H9 (cell line): Measurements from ENCODE around the gene TRIM10. TPM values are rescaled to one million over a fixed set of nuclear protein-coding genes. Genes with fewer than 3 reads are reported as not detected.

Experiments used
- DNase-seq: peaks from one replicate; pipeline ENCODE4 v3.0.0-alpha.2; 2017
- H2AFZ ChIP-seq: one replicate; pipeline ENCODE4 v1.6.1; 2013; ENCODE audit warnings: mild to moderate bottlenecking, low read length, control low read depth, moderate library complexity
- H2AK5ac ChIP-seq: 2 replicates; pipeline ENCODE4 v1.6.1; 2013; ENCODE audit warnings: low read length, control low read depth, mixed read lengths; ENCODE audit not compliant: insufficient read length
- H2BK120ac ChIP-seq: one replicate; pipeline ENCODE4 v1.6.1; 2013; ENCODE audit warnings: low read depth, mild to moderate bottlenecking, low read length, control low read depth, inconsistent platforms; ENCODE audit not compliant: poor library complexity, severe bottlenecking
- H2BK12ac ChIP-seq: 2 replicates; pipeline ENCODE4 v1.6.1; 2013; ENCODE audit warnings: low read length, control low read depth, mixed read lengths, low read depth; ENCODE audit not compliant: insufficient read length
- H2BK15ac ChIP-seq: 2 replicates; pipeline ENCODE4 v1.6.1; 2013; ENCODE audit warnings: low read depth, low read length, control low read depth
- H2BK20ac ChIP-seq: one replicate; pipeline ENCODE4 v1.6.1; 2013; ENCODE audit warnings: low read depth, mild to moderate bottlenecking, low read length, control low read depth, inconsistent platforms; ENCODE audit not compliant: poor library complexity, severe bottlenecking
- H2BK5ac ChIP-seq: 2 replicates; pipeline ENCODE4 v1.6.1; 2013; ENCODE audit warnings: low read length, control low read depth, mixed read lengths; ENCODE audit not compliant: insufficient read length
- H3K14ac ChIP-seq: 2 replicates; pipeline ENCODE4 v1.6.1; 2013; ENCODE audit warnings: low read length, control low read depth; ENCODE audit not compliant: insufficient read depth
- H3K18ac ChIP-seq: 2 replicates; pipeline ENCODE4 v1.6.1; 2013; ENCODE audit warnings: low read depth, mild to moderate bottlenecking, mixed read lengths, low read length, control low read depth; ENCODE audit not compliant: insufficient read length
- H3K23ac ChIP-seq: 2 replicates; pipeline ENCODE4 v1.6.1; 2013; ENCODE audit warnings: low read length, control low read depth, mixed read lengths, low read depth; ENCODE audit not compliant: insufficient read length
- H3K23me2 ChIP-seq: 2 replicates; pipeline ENCODE4 v1.6.1; 2013; ENCODE audit warnings: low read depth, mild to moderate bottlenecking, mixed read lengths, low read length, control low read depth; ENCODE audit not compliant: insufficient read length, poor library complexity, severe bottlenecking
- H3K27ac ChIP-seq: 2 replicates; pipeline ENCODE4 v1.5.1; 2013; ENCODE audit warnings: low read length, control low read depth, mixed read lengths, low read depth; ENCODE audit not compliant: insufficient read length
- H3K27me3 ChIP-seq: 2 replicates; pipeline ENCODE4 v1.6.1; 2013; ENCODE audit warnings: low read length, control low read depth, inconsistent platforms; ENCODE audit not compliant: insufficient read depth
- H3K4ac ChIP-seq: 2 replicates; pipeline ENCODE4 v1.6.1; 2013; ENCODE audit warnings: low read depth, mild to moderate bottlenecking, control low read depth, inconsistent platforms, low read length, moderate library complexity
- H3K4me1 ChIP-seq: 2 replicates; pipeline ENCODE4 v1.6.1; 2013; ENCODE audit warnings: low read length, control low read depth, inconsistent platforms; ENCODE audit not compliant: insufficient read depth
- H3K4me2 ChIP-seq: 2 replicates; pipeline ENCODE4 v1.6.1; 2013; ENCODE audit warnings: low read length, control low read depth, mixed read lengths; ENCODE audit not compliant: insufficient read length, insufficient read depth
- H3K56ac ChIP-seq: 2 replicates; pipeline ENCODE4 v1.6.1; 2013; ENCODE audit warnings: low read depth, mild to moderate bottlenecking, mixed read lengths, low read length, control low read depth; ENCODE audit not compliant: insufficient read length
- H3K79me1 ChIP-seq: 2 replicates; pipeline ENCODE4 v1.6.1; 2013; ENCODE audit warnings: low read depth, mild to moderate bottlenecking, moderate library complexity, low read length, control low read depth, inconsistent platforms; ENCODE audit not compliant: insufficient read depth, poor library complexity, severe bottlenecking
- H3K79me2 ChIP-seq: 2 replicates; pipeline ENCODE4 v1.6.1; 2013; ENCODE audit warnings: low read length, control low read depth, inconsistent platforms; ENCODE audit not compliant: insufficient read depth
- H3K9ac ChIP-seq: 2 replicates; pipeline ENCODE4 v1.6.1; 2013; ENCODE audit warnings: low read length, control low read depth, mixed read lengths; ENCODE audit not compliant: insufficient read length; ENCODE audit errors: extremely low read depth
- H3K9me3 ChIP-seq: one replicate; pipeline ENCODE4 v1.6.1; 2013; ENCODE audit warnings: low read depth, low read length, inconsistent platforms; ENCODE audit not compliant: control insufficient read depth
- H3T11ph ChIP-seq: one replicate; pipeline ENCODE4 v1.6.1; 2013; ENCODE audit warnings: mild to moderate bottlenecking, low read length, control low read depth, inconsistent platforms
- H4K20me1 ChIP-seq: one replicate; pipeline ENCODE4 v1.6.1; 2013; ENCODE audit not compliant: control insufficient read depth, insufficient read length, insufficient read depth
- H4K5ac ChIP-seq: 2 replicates; pipeline ENCODE4 v1.6.1; 2013; ENCODE audit warnings: low read depth, mild to moderate bottlenecking, mixed read lengths, low read length, control low read depth; ENCODE audit not compliant: insufficient read length
- H4K8ac ChIP-seq: replicated peaks from 2 replicates; pipeline ENCODE4 v1.6.1; 2013; ENCODE audit warnings: low read length, control low read depth, mixed read lengths, low read depth; ENCODE audit not compliant: insufficient read length
- H4K91ac ChIP-seq: 2 replicates; pipeline ENCODE4 v1.6.1; 2013; ENCODE audit warnings: low read depth, mild to moderate bottlenecking, moderate library complexity, mixed read lengths, low read length, control low read depth; ENCODE audit not compliant: insufficient read length
- H3K27ac Mint-ChIP-seq, 3 experiments: 2 replicates in 2 of 3; 3 replicates in 1 of 3; pipeline ENCODE4 v1.8.0; 2020 to 2021; ENCODE audit warnings: mixed read lengths in 3 of 3, mild to moderate bottlenecking in 1 of 3, moderate library complexity in 1 of 3
- H3K27me3 Mint-ChIP-seq: 2 replicates; pipeline ENCODE4 v1.8.0; 2021; ENCODE audit warnings: low read depth, mild to moderate bottlenecking, moderate library complexity, mixed read lengths
- H3K36me3 Mint-ChIP-seq, 3 experiments: 2 replicates in 2 of 3; 3 replicates in 1 of 3; pipeline ENCODE4 v1.8.0; 2020 to 2021; ENCODE audit warnings: low read depth in 3 of 3, mixed read lengths in 3 of 3; ENCODE audit not compliant: insufficient read depth in 1 of 3
- H3K4me1 Mint-ChIP-seq, 2 experiments: 2 replicates each; pipeline ENCODE4 v1.8.0; 2020; ENCODE audit warnings: mixed read lengths in 2 of 2
- H3K4me3 Mint-ChIP-seq, 2 experiments: 2 replicates in 1 of 2; 3 replicates in 1 of 2; pipeline ENCODE4 v1.8.0; 2020 to 2021; ENCODE audit warnings: mild to moderate bottlenecking in 2 of 2, mixed read lengths in 2 of 2, moderate library complexity in 1 of 2
- H3K9me3 Mint-ChIP-seq, 2 experiments: 2 replicates in 1 of 2; 3 replicates in 1 of 2; pipeline ENCODE4 v1.8.0; 2020; ENCODE audit warnings: mild to moderate bottlenecking in 2 of 2, mixed read lengths in 2 of 2, moderate library complexity in 1 of 2
- CTCF ChIP-seq: fragments of 200-600 bp; sonication (generic); conservative IDR thresholded peaks from 3 replicates; pipeline ENCODE4 v1.8.0; 2021; ENCODE audit warnings: antibody characterized with exemption, mild to moderate bottlenecking
- WGBS: extraction: QIAGEN DNeasy Blood & Tissue Kit; methylation state at CpG from one replicate; pipeline ENCODE4 v1.1.7; 2013; ENCODE audit warnings: missing lambda C conversion rate, low lambda C conversion rate, mixed read lengths; ENCODE audit not compliant: insufficient read length; ENCODE audit errors: extremely low coverage; 5-methylcytosine and 5-hydroxymethylcytosine counted together
- total RNA-seq: library from RNA; stranded (reverse); gene quantifications from 2 replicates; pipeline ENCODE4 v1.2.1, GENCODE V29; 2021

The TRIM10 gene
- total RNA-seq, 1 experiment from 2014 or later, result 0.07 TPM

GRCh38 chr6:30206152-30206551 is 45.1 kb upstream of the TRIM10 start:
- Histone ChIP-seq H2BK12ac (no peak overlapping the region), H2BK15ac (no peak overlapping the region), H3K79me2 (peaks cover 3% of the 10 kb centered on the region; the same call in 1 of the 2 replicates), H3K56ac (no peak overlapping the region), H3K18ac (no peak overlapping the region), H3K23me2 (no peaks in the 10 kb centered on the region), H2BK5ac (no peak overlapping the region), H3T11ph (no peak overlapping the region), H2BK120ac (no peak overlapping the region), H3K27me3 (no peaks in the 10 kb centered on the region), H3K4ac (no peak overlapping the region), H3K79me1 (peaks cover 6% of the 10 kb centered on the region), H4K91ac (no peak overlapping the region), H3K23ac (no peak overlapping the region), H4K5ac (no peak overlapping the region), H3K4me2 (no peak overlapping the region), H4K20me1 (no peaks in the 10 kb centered on the region), H3K9me3 (no peaks in the 10 kb centered on the region), H3K27ac (no peak overlapping the region), H2AK5ac (no peak overlapping the region), H3K14ac (no peak overlapping the region), H2AFZ (no peak overlapping the region), H3K4me1 (peaks cover 16% of the 10 kb centered on the region; the same call in 1 of the 2 replicates), H3K9ac (no peak overlapping the region), H4K8ac (no peak overlapping the region), H2BK20ac (no peak overlapping the region)
- Mint-ChIP-seq H3K27ac (peak overlapping the region in 2 of 3 experiments; percentile 78 to 82; a peak in 2 of 7 replicates), H3K27me3 (no peaks in the 10 kb centered on the region; the same call in 1 of the 2 replicates), H3K36me3 (peaks cover 0 to 13% (median 4%) of the 10 kb centered on the region in 3 experiments; a peak in 4 of 7 replicates), H3K4me3 (peak overlapping the region in 1 of 2 experiments; percentile 42; a peak in 1 of 5 replicates), H3K4me1 (peaks cover 40 to 58% of the 10 kb centered on the region in 2 experiments), H3K9me3 (no peaks in the 10 kb centered on the region)
- TF ChIP-seq CTCF, result no peak
- DNase-seq, result no peak
- no CpG with 5 or more reads among the region's 7 CpGs for WGBS
